A673 (cell line): ENCODE results near the gene SKA1. TPM values are rescaled to one million over a fixed set of nuclear protein-coding genes. Genes with fewer than 3 reads are reported as not detected.
"Not testable (repeated sequence)": the region's sequence is repeated elsewhere in the genome, so short reads cannot be mapped to it uniquely, and the experiment has no call there.

Experiments used
- BruUV-seq: library from RNA; stranded (reverse); fragments of 400-500 nt; replicated peaks from 2 replicates; lab custom pipeline; 2021; lab: Mats Ljungman, UMichigan
- CTCF ChIA-PET: fragments of 300-600 bp; sonication (Branson Sonifier 250); formaldehyde crosslinking; loops from one replicate; lab custom pipeline; 2022; ENCODE audit warnings: antibody characterized with exemption; lab: Charles Lee
- POLR2A ChIA-PET: fragments of 300-600 bp; sonication (Branson Sonifier 250); formaldehyde crosslinking; loops from one replicate; lab custom pipeline; 2022; ENCODE audit warnings: antibody characterized with exemption; ENCODE audit not compliant: low non-redundant PET; lab: Charles Lee
- DNase-seq: peaks from one replicate; pipeline ENCODE4 v3.0.0-alpha.2; 2015; ENCODE audit warnings: low spot score
- H3K27ac ChIP-seq: fragments of 200-600 bp; sonication (generic); 2 replicates; pipeline ENCODE4 v1.5.1; 2016; ENCODE audit warnings: mixed run types, low read depth, mild to moderate bottlenecking, mixed read lengths, antibody characterized with exemption, low read length; ENCODE audit not compliant: poor library complexity, severe bottlenecking
- H3K27me3 ChIP-seq: fragments of 200-600 bp; sonication (generic); replicated peaks from 2 replicates; pipeline ENCODE4 v1.6.1; 2017; ENCODE audit warnings: mixed run types, low read depth, mild to moderate bottlenecking, mixed read lengths, antibody characterized with exemption, low read length; ENCODE audit not compliant: insufficient read depth, poor library complexity
- H3K36me3 ChIP-seq: fragments of 200-600 bp; sonication (generic); 2 replicates; pipeline ENCODE4 v1.6.1; 2016; ENCODE audit warnings: mixed run types, mild to moderate bottlenecking, mixed read lengths, antibody characterized with exemption, low read length; ENCODE audit not compliant: insufficient read depth, poor library complexity, severe bottlenecking
- H3K4me1 ChIP-seq: fragments of 200-600 bp; sonication (generic); 2 replicates; pipeline ENCODE4 v1.6.1; 2017; ENCODE audit warnings: mixed run types, mild to moderate bottlenecking, mixed read lengths, antibody characterized with exemption, low read length; ENCODE audit not compliant: insufficient read depth, poor library complexity, severe bottlenecking
- H3K4me3 ChIP-seq: fragments of 200-600 bp; sonication (generic); 2 replicates; pipeline ENCODE4 v1.5.1; 2016; ENCODE audit warnings: low read depth, mixed run types, mild to moderate bottlenecking, mixed read lengths, low read length; ENCODE audit not compliant: poor library complexity, severe bottlenecking
- H3K9me3 ChIP-seq: fragments of 200-600 bp; sonication (generic); 2 replicates; pipeline ENCODE4 v1.6.1; 2016; ENCODE audit warnings: mixed run types, low read depth, mild to moderate bottlenecking, mixed read lengths, antibody characterized with exemption, low read length; ENCODE audit not compliant: poor library complexity, severe bottlenecking
- CTCF ChIP-seq: fragments of 300-800, 200-600 bp; sonication (generic); conservative IDR thresholded peaks from 2 replicates; pipeline ENCODE4 v1.5.1; 2017; ENCODE audit warnings: low read depth, mild to moderate bottlenecking, antibody characterized with exemption, low read length, moderate library complexity, mixed read lengths
- EZH2 ChIP-seq: fragments of 200-600 bp; sonication (generic); IDR thresholded peaks from 2 replicates; pipeline ENCODE4 v1.6.1; 2017; ENCODE audit warnings: borderline replicate concordance, low read depth, mild to moderate bottlenecking, mixed read lengths, antibody characterized with exemption, low read length; ENCODE audit not compliant: poor library complexity, severe bottlenecking
- intact Hi-C: fragments of 100-400 bp; cut with micrococcal nuclease; formaldehyde crosslinking; loops from one replicate; pipeline ENCODE4 v1.10.0; 2022; ENCODE audit not compliant: unreplicated experiment
- total RNA-seq: library from RNA; stranded (reverse); gene quantifications from 2 replicates; pipeline ENCODE4 v1.2.3, GENCODE V29; 2021

Gene SKA1
- total RNA-seq, 1 experiment from 2014 or later = 41.8 TPM

GRCh38 chr18:50398099-50398498 is 23.3 kb downstream of the SKA1 start:
- intact Hi-C loops = no loop called here
- ChIA-PET CTCF (no interaction called here), POLR2A (no interaction called here)

GRCh38 chr18:50398947-50399346 is 24.1 kb downstream of the SKA1 start:
- intact Hi-C loops = no loop called here
- no peak for DNase-seq
- TF ChIP-seq EZH2 (no peak), CTCF (no peak)
- Histone ChIP-seq H3K9me3 (no peaks in the 10 kb centered on the region), H3K36me3 (no peaks in the 10 kb centered on the region), H3K27me3 (no peaks in the 10 kb centered on the region), H3K4me3 (no peak overlapping the region), H3K4me1 (no peaks in the 10 kb centered on the region), H3K27ac (no peak overlapping the region)
- BruUV-seq = no TSS peak
- POLR2A ChIA-PET = no interaction called here
- CTCF ChIA-PET = interaction anchor here (0.6 kb wide), 1 partner anchor 75 kb away, joined by 3 read pairs; no protein-coding TSS in a partner anchor

More at GRCh38 chr18:50398099-50398498, 23.3 kb downstream of the SKA1 start:
- Histone ChIP-seq H3K4me3 (no peak overlapping the region), H3K27ac (no peak overlapping the region), H3K4me1 (no peaks in the 10 kb centered on the region), H3K36me3 (no peaks in the 10 kb centered on the region), H3K27me3 (no peaks in the 10 kb centered on the region), H3K9me3 (no peaks in the 10 kb centered on the region)
- no peak for TF ChIP-seq EZH2
- TF ChIP-seq CTCF = no peak
- BruUV-seq = no TSS peak
- DNase-seq = no peak

DNA sequence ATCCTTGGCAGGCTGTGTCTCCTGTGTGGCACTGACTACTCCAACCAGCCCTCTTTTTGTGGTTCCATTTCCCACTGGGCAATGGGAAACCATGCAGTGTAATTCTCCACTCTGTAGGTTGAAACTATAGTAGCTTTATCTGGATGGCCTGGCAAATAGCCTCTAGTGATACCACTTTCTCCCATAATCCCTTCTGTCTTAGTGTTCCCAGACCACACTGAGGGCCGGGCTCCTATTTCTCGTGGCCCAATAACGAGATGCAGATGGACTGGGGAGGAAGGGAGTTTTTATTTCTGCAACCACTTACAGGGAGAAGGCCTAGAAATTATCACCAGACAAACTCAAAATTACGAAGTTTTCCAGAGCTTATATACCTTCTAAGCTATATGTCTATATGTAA is 24.7 kb downstream of the SKA1 start:
- no peak for DNase-seq
- Histone ChIP-seq H3K36me3 (no peaks in the 10 kb centered on the region), H3K27ac (no peak overlapping the region), H3K27me3 (no peaks in the 10 kb centered on the region), H3K4me3 (no peak overlapping the region), H3K9me3 (no peaks in the 10 kb centered on the region), H3K4me1 (no peaks in the 10 kb centered on the region)
- ChIA-PET CTCF (interaction anchor here (0.6 kb wide), 1 partner anchor 76 kb away, joined by 3 read pairs; no protein-coding TSS in a partner anchor), POLR2A (no interaction called here)
- no peak for TF ChIP-seq CTCF
- TF ChIP-seq EZH2 = no peak
- no TSS peak for BruUV-seq
- intact Hi-C loops = no loop called here

DNA sequence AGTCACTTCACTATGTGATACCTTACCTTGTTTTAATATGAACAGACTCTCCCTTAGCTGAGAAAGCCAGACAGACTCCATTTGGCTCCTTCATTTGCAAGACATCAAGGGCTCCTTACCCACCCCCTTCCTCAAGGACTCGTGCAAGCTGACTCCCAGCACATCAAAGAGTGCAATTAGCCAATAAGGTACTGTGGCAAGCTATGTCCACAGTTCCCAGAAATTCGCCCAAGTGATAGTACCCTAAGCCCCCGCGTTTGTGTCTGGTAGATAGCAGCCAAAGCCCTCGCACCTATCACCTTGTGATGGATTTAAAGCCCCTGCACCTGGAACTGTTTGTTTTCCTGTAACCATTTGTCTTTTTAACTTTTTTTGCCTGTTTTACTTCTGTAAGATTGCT is 25.6 kb downstream of the SKA1 start:
- POLR2A ChIA-PET, DNase-seq, H3K27me3 ChIP-seq, H3K36me3 ChIP-seq, CTCF ChIA-PET, intact Hi-C loops, H3K4me3 ChIP-seq, BruUV-seq, H3K4me1 ChIP-seq, H3K27ac ChIP-seq, H3K9me3 ChIP-seq: not testable (repeated sequence)
